NCI-H345 (cell line): ENCODE data around the gene WDSUB1.

Experiments
- DNase-seq: peaks from one replicate; lab custom pipeline; 2025; lab: John Stamatoyannopoulos, UW

WDSUB1 gene, protein sequence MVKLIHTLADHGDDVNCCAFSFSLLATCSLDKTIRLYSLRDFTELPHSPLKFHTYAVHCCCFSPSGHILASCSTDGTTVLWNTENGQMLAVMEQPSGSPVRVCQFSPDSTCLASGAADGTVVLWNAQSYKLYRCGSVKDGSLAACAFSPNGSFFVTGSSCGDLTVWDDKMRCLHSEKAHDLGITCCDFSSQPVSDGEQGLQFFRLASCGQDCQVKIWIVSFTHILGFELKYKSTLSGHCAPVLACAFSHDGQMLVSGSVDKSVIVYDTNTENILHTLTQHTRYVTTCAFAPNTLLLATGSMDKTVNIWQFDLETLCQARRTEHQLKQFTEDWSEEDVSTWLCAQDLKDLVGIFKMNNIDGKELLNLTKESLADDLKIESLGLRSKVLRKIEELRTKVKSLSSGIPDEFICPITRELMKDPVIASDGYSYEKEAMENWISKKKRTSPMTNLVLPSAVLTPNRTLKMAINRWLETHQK

DNA sequence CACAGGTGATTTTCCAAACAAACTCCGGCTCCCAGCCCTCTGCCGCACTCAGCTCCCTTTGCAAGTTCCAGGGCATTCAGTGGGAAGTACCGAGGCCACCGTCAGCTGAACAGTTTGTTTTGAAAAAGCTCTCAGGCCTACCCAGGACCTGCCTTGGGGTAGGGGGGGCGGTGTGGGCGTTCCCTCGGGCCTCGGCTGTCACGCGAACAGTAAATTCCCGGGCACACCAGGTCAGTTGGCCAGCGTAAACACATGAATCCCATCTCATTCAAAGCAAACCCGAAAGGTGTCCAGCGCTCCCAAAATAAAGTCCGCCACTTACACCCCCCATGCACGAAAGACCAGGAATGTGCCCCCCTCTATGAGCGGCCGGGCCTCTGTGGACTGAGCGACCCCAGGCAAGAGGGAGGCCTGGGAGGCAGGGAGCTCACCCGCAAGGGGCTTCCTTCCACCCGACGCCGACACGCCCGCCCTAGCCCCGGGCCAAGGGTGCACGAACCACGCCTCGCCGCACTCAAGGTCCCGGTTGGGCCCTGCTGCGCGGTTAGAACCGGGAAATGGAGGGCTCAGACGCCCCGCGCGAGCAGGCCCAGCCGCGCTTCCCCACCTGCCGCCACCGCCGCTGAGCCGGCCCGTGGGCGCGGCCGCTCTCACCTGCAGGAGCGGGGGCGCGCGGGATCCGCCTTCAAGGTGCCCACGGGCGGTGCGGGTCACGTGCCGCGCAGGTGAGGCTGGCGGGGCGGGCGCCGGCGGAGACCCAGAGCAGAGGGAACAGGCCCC is at the start of gene WDSUB1:
TSS of gene WDSUB1 (minus strand) at position 775 of the 780 bp plus-strand sequence. CDS start 3,634 bp downstream, outside the sequence.
- DNase-seq = peak; percentile 74

DNA sequence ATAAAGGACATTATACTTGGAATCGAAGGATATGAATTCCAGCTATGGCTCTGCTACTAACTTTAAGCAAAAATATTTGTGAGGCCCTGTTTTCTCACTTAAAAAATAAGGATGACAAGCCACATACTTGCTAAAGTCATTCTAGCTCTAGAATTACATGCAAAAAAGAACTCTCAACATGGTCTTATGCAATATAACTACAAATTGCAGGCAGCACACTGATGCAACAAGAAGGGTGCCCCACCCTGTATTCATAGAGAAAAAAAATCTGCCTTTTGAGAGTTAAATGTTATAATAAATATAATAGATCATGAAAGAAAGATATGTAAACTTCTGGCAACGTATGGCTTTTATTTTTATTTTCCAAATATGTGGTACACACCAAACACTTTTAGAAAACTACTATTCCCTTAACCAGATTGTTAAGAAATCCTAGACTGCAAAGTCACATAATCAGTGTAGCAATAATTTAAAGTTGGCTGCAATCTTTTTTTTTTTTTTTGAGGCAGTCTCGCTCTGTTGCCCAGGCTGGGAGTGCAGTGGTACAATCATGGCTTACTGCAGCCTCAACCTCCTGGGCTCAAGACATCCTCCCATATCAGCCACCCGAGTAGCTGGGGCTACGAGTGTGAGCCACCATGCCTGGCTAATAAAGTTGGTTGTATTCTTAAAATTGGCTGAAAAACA is 40.2 kb upstream of the WDSUB1 start:
- no peak for DNase-seq

DNA sequence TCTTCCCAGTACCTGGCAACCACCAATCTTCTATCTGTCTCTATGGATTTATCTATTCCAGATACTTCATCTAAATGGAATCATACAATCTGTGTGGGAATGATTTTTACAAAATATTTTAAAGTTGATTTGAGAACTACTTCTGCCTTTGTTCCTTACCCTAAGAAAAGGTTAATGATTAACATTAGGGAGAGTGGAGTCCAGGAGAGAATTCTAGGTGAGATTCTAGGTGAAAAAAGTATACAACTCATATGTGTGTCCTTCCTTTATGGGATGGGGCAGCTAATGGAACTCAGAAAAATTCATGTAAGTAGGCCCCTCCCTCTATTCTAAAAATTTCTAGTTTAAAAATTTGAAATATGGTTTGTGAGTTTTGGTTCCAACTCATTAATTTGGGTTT is 35.9 kb upstream of the WDSUB1 start:
- DNase-seq = no peak

DNA sequence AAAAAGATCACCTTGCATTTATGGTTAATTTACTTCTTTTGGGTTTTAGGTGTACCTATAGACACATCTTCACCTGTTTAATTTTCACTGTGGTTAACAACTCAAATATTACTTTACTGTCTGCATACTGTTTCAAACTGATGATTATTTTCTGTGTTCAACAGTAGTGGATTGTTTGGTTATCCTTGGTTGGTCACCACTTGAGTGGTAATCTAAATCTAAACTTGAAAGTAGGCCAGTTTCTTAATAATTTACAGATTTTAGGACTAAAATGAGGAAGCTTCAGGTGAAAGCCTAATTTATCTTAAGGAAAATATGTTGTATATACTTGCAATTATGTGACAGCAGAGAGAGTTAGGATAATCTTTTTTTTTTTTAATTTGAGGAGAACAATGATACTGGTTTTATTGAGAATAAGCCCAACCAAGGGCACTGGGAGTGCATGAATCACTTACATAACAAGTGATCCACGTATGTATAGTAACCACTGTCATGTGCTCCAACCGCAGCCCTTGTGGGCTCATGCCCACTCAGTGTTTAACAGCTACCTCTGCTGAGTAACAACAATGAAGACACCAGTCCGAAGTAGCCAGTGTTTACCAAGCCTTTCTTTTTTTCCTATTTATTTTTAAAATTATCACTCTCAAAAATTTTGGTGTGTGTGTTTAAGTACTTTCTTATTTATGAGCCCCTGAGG is 31.0 kb upstream of the WDSUB1 start:
- DNase-seq = no peak

DNA sequence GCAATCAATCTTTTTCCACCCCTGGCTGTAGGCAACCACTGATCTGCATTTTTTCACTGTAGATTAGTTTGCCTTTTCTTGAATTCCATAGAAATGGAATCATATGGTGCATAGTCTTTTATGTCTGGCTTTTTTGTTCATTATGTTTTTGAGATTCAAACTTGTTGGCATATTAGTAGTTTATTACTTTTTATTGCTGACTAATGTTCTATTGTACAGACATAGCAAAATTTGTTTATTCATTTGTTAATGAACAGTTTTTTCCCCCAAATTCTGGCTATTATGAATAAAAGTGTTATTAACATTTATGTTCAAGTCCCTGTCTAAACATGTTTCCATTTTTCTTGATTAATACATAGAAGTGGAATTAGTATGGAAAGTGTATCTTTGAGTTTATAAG is 21.4 kb upstream of the WDSUB1 start:
- DNase-seq = no peak

DNA sequence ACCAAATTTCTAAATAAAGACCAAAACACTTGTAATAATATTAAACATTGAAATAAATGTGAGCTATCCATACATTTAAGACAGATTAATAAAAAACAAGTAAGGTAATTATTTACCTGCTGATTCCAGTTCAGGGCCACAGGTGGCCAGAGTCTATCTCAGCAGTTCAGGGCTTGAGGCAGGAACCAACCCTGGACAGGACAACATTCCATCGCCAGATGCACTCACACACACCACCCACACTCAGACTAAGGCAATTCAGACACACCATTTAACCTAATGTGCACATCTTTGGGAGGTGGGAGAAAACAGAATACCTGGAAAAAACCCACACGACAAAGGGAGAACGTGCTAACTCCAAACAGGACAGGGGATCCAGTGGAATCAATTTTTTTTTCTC is 14.1 kb upstream of the WDSUB1 start:
- no peak for DNase-seq

DNA sequence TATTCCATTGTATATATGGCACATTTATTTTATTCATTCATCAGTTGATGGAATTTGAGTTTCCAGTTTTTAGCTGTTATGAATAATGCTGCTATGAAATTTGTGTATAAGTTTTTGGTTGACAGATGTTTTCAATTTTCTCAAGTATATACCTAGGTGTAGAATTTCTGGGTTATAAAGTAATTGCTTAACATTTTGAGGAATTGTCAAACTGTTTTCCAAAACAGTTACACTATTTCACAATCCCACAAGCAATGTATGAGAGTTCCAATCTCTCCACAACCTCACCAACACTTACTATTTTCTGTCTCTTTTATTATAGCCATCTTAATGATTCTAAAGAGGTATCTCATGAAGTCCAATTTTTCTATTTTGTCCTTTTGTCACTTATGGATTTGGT is 12.5 kb upstream of the WDSUB1 start:
- DNase-seq = no peak

DNA sequence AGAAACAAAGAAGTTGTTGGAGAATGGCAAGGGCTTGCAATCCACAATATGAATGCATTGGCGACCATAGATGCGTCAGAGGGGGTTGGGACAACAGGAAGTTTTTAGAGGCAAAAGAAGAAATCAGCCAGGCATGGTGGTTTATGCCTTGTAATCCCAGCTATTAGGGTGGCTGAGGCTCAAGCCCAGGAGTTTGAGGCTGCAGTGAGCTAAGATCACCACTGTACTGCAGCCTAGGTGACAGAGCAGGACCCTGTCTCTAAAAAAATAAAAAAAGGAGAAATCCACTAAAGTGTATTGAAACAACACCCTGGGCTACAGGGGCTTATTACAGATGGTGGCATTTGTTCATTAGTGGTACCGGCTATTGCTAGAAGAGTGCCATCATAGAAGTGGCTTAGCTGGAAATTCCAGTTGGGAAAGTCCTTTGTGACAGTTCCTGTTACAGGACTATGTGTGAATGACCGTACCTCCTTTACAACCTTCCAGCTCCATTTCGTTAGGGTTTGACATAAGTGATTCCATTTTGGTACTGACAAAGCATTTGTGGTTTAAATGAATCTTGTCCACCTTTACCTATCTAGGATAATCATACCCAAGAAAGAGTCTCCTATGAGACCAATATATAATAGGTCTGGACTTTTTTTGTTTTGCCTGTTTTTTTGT is 10.7 kb upstream of the WDSUB1 start:
- no peak for DNase-seq

DNA sequence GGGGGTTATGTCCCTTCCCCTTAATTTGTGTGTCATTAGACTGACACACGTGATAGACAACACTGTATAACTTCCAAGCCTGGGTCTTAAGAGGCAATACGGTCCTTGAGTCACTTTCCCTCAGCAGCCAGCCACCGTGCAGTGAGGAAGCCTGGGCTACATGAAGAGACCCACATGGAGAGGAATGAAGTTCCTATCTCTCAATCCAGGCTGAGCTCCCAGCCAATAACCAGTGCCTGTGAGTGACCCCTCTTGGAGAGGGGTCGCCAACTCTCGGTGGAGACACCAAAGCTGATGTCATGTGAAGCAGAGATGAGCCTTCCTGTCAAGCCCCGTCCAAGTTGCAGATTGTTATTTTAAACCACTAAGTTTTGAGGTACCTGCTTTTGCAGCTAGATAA is 5.7 kb upstream of the WDSUB1 start:
- no peak for DNase-seq

DNA sequence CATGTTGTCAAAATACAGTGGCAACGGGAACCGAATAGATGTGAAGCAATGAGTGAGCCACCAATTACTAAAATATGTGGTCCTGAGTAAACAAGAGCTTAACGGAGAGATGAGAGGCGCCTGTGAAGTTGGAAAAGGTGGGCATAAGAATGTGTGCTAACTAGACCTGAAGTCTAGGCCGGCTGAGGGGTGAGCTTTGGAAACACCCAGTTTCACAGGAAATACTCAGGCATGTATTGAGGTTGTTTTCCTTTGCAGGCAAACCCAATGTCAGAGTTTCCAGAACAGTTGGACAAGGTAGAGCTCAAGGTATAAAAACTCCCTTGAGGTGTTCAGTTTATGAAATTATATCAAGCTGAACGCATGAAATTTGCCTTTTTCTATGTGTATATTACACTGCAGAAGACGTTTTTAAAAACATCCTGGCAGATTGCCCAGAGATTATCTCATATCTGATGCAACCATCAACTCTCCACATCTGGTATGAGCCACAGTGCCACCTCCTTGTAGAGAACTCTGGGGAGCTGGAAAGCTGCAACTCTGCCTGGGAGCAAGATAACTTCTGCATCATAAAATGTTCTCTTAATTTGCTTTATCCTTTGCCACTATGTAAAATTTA is 3.9 kb upstream of the WDSUB1 start:
- DNase-seq = peak; percentile 30

DNA sequence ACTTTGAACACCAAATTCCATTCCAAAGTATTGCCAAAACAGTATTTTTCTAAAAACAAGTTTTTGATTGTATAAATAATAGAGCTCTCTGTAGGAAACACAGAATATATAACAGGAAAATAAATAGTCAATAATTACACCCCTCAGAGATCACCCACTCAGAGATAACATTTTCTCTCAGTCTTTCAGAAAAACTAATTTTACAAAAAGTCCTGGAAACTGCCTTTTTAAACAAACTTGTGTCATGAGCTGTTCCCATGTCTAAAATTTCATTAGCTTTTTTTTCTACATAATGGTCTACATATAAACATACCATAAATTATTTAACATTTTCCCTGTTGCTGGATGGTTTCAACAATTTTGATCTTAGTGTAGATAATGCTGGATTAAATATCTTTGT is 1.2 kb upstream of the WDSUB1 start:
- DNase-seq = no peak

DNA sequence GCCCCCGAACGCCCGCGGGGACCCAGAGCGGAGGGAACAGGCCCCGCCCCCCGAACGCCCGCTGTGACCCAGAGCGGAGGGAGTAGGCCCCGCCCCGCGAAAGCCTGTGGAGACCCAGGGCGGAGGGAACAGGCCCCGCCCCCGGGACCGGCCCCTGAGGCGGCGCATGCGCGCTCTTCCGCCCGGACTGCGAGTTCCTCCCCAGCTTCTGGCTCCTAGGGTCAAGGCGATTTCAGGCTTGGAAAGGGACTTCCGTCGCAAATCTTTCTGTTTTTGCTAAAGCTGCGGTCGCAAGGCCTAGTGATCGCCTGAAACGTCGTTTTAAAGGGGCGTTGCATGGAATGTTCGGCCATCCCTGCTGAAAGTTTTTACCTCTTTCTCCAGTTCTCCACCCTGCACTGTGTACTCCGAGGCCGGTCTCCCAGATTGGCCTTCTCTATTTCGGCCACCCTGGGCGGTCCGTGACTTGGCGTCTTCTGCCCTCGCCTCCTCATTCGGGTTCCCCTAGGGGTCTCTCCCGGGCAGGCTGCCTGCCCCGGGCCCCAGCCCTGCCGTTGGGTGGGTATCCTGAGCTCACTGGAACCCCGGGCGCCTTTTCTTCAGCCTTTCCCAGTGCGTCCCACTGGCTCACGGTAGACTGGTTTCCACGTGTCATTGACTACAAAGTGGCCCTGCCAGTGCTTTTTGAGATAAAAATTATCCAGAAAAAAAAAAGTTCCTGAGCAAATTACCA is 372 bp upstream of the WDSUB1 start:
- peak; percentile 96 for DNase-seq

DNA sequence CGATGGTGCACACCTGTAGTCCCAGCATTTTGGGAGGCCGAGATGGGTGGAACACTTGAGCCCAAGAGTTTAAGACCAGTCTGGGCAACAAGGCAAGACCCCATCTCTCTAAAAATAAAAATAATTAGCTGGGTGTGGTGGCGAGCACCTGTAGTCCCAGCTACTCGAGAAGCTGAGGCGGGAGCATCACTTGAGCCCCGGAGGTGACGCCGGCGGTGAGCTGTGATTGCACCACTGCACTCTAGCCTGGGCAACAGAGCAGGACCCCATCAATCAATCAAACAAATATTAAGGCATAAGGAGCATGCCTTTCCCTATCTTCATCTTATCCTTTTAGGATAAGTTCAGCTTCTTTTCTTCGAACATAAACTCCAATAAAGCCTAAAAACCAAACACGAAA is 1.1 kb downstream of the WDSUB1 start:
- no peak for DNase-seq

DNA sequence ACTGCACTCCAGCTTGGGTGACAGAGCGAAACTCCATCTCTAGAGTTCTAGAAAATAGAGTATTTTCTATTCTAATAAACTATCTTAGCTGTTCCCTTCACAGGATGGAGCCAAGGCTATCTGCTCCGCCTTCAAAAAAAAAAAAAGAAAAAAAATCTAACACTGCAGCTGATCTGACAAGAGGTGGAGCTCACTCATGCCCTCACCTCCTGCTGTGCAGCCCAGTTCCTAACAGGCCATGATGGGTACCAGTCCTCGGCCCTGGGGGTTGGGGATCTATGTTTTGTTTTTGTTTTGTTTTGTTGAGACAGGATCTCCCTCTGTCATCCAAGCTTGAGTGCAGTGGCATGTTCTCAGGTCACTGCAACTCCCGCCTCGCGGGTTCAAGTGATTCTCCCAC is 3.0 kb downstream of the WDSUB1 start:
- no peak for DNase-seq

DNA sequence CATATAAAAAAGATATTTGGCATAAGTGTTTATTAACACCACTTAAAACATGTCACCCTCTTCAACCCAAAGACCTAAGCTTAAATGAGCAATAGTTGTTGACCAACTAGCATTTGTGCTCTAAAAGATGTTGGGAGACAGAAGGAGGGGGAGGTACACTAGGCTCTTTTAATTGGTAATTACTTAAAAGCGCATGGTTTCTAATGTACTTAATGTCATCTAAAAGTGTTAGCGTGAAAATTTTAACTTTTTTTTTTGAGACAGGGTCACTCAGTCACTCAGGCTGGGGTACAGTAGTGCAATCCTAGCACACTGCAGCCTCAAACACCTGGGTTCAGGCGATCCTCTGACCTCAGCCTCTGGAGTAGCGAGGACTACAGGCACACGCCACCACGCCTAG is 5.5 kb downstream of the WDSUB1 start:
- no peak for DNase-seq

DNA sequence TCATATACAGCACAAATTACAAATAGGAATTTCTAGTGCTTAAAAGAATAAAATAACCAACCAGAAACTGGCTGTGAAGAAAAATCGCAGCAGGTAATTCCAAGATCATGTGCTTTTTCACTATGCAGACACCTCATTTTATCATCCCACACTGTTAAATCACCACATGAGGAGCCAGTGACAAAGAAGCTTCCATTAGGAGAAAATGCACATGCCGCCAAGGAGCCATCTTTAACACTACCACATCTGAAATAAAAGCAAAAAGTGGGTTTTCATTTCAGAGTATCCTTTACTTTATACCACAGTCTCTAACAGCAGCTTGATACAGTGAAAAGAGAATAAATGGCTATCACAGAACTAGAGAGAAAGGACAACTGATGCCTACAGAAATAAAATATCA is 6.8 kb downstream of the WDSUB1 start:
- DNase-seq = no peak

DNA sequence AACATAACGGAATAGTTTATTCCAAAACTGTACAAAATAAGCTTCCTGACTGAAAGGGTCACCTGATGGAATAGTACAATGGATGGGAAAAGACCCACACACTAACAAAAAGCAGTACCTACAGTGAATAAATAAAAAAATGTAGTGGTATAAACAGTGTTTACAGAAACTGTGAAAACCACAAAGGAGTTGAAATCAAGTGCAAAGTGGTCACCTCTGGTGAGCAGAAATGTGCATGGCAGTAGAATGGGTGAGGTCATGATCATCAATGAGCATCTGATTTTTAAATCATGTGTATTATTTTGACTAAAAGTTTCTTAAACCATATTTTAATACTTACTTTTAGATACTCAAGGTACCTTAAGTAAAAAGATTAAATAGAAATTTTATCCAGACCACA is 11.4 kb downstream of the WDSUB1 start:
- DNase-seq = no peak

DNA sequence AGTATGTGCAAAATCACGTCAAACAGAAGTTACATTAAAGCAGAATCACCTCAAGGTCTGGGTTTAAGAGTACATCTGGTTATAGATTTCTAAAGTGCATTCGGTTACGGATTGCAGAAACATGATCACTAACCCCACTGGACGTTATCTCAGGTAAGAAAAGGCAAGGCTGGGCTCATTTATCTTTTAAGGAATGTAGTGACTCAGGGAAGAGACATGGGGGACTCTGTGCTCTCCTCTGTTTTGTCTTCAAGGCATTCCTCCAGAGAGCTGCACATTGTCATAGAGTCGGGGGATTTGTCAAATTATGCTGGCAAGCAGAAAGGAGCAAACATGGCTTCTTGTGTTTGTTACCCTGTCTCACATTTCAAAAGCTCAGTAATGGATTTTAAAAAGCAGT is 14.3 kb downstream of the WDSUB1 start:
- no peak for DNase-seq

DNA sequence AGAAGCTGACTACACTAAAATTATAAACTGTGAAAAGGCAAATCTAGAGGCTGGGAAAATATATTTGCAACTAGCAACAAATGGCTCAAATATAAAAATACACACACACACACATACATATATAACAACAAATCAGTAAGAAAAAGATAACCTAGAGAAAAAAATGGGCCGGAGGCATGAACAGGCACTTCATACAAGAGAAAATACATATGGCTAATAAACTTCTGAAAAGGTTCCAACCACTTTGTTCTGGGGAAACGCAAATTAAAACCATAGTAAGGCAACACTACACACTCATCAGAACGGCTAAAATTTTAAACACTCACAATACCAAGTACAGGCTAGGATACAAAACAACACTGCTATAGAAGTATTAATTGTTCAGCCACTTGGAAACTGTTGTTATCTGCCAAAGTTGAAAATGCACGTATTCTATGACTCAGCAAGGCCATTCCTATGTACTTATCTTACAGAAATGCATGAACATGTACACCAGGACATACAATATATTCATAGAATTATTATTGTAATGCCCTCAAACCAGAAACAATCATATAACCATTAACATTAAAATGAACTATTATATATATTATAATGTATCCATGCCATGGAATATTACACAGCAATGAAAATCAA is 15.6 kb downstream of the WDSUB1 start:
- no peak for DNase-seq

DNA sequence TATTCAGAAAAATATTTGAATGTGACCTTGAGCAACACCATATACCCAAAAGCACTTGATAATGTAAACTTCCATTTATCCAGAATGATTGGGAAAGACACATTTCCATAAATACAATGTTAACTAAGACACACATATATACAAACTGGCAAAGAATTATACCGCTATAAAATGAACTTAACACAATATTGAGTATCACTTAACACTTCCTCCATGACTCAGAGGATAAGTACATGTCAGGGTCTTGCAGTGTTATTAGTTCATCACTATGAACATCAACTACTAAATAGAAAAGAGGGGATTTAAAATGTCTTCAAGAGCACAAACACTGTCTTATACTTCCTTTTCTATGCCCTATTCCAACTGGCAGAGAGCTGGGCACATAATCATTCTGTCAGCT is 18.6 kb downstream of the WDSUB1 start:
- DNase-seq = no peak
